Right cardiac atrium (tissue), 5 donors: Measurements from ENCODE around the gene ADGRD1. TPM values are rescaled to one million over a fixed set of nuclear protein-coding genes. Genes with fewer than 3 reads are reported as not detected.
A peak's percentile ranks its signal among the peaks of the same experiment; 100 is the strongest.

Experiments
- ATAC-seq, 2 donors: fragments of 200-7000 bp; cut with Tn5 transposase; one replicate each; pipeline versions ENCODE4 v1.8.0 to v1.9.1; 2020; ENCODE audit warnings: moderate library complexity in 2 of 2, mild to moderate bottlenecking in 1 of 2
- DNase-seq, 3 donors: peaks; one replicate each; pipeline ENCODE4 v3.0.0-alpha.2; 2020
- H3K27ac ChIP-seq: one replicate; pipeline ENCODE4 v1.5.1; 2013; ENCODE audit warnings: mild to moderate bottlenecking, low read length, control low read depth, moderate library complexity
- H3K27me3 ChIP-seq: one replicate; pipeline ENCODE4 v1.6.1; 2013; ENCODE audit not compliant: control insufficient read depth, insufficient read depth
- H3K4me1 ChIP-seq: one replicate; pipeline ENCODE4 v1.6.1; 2013; ENCODE audit warnings: low read length; ENCODE audit not compliant: control insufficient read depth, insufficient read depth
- H3K4me3 ChIP-seq: one replicate; pipeline ENCODE4 v1.5.1; 2013; ENCODE audit warnings: low read length, control low read depth
- H3K9me3 ChIP-seq: one replicate; pipeline ENCODE4 v1.6.1; 2013; ENCODE audit warnings: low read length; ENCODE audit not compliant: control insufficient read depth
- WGBS: extraction: QIAGEN DNeasy Blood & Tissue Kit; methylation state at CpG from one replicate; pipeline ENCODE4 v1.1.7; 2013; 5-methylcytosine and 5-hydroxymethylcytosine counted together
- intact Hi-C, 4 donors: fragments of 100-400 bp; cut with DNase I; formaldehyde crosslinking; loops; one replicate each; pipeline versions ENCODE4 v1.11.0 to v1.14.0; 2022 to 2023
- polyA plus RNA-seq: library from polyadenylated mRNA; stranded (reverse); fragments of 200-250 nt; gene quantifications from one replicate; pipeline ENCODE4 v1.2.3, GENCODE V29; 2013
- total RNA-seq, 4 donors: library from RNA; stranded (reverse); fragmentation: NEBNext Ultra II Directional; extraction: Animal tissue kit (Norgen Biotek cat#: 25700); gene quantifications; one replicate each; pipeline ENCODE4 v1.2.1, GENCODE V29; 2021
- donor health status: healthy with polysubstance abuse.
- donor health status: DM: no; HTN: yes; CAD: no.
- donor health status: DM: no; HTN: no; CAD: no.
- donor health status: DM: no; HTN: yes; CAD: no; lungs with severe emphysema.
- donor health status: DM: yes; HTN: yes; CAD: no.

Gene ADGRD1
- total and polyA plus RNA-seq, 5 donors, result 50.0 to 386 (median 234) TPM

DNA sequence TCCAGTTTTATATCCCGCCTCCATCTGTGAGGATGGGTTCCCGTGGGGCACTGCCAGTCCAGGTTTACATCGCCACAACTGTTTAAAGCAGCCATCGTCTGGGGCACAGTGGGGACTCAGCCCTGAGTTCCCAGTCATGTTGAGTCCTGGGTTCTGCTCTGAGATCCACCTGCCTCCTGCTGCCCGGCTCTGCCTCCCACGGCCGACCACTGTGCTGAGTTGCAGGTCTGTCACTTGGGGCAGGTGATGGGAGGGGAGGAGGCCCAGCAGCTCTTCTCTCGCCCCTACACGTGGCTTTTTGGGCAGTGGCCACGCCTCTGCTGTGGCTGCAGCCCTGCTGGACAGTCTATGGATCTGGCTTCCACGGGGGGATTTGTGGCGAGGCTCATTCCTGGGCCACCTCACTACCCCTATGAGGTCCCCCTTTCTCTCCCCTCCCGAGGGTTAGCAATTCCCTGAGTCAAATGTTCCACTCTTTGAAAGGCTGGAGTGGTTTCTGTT, 143.0 kb downstream of the ADGRD1 start:
- no peak overlapping the region for H3K27ac ChIP-seq
- DNase-seq, result peak in 1 of 3 donors; percentile 8

DNA sequence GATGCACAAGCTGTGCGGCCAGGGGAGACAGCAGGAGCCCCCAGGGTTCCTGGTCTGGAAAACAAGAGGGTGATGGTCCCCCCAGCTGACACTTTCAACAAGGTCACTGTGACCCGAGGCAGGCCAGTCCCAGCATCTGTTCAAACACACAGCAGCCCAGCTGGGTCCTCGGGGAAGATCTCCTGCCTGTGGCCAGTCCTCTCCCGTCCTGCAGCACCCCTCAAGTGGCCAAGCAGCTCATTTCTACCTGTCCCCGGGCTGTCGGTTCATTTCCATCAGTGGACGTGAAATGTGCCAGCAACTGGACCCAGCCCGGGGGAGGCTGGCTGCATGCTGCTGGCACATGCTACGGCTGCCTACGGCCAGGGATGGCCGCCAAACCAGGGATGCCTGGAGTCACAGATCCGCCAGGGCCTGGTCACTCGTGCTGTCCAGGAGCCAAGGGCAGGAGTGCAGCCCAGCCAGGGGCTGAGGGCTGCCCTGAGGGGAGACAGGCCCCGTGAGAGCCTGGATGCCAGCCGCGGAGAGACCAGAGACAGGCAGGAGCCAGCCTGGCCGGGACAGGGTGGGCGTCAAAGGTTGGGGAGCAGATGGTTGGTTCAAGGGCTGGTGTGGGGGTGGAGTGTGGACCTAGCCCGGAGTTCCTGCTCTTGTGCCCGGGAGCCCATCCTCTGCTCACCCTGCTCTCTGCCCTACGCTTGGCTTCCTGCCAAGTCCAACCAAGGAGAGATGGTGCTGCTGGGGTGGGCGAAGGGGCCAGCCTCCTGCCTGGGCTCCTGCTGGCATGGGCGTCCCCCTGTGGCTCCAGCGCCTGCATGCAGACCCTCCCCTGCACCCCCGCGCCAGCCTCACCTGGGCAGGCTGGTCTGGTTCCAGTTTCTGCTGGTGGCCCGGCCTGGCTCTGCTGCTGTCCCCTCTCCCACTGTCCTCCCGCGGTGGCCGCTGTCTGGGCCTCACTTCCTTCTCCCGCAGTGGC, 143.8 kb downstream of the ADGRD1 start:
- Histone ChIP-seq H3K27ac (no peak overlapping the region), H3K4me1 (no peaks in the 10 kb centered on the region), H3K9me3 (no peaks in the 10 kb centered on the region), H3K27me3 (no peaks in the 10 kb centered on the region), H3K4me3 (no peak overlapping the region)
- intact Hi-C loops, result no loop called here
- peak; percentile 27 to 75 (median 74) for DNase-seq
- peak; percentile 22 to 52 for ATAC-seq
- WGBS, result 60% methylated on average over 31 of the region's 31 CpGs

More for the DNA sequence above, 143.0 kb downstream of the ADGRD1 start:
- Histone ChIP-seq H3K4me1 (no peaks in the 10 kb centered on the region), H3K9me3 (no peaks in the 10 kb centered on the region), H3K4me3 (no peak overlapping the region), H3K27me3 (no peaks in the 10 kb centered on the region)
- ATAC-seq, result no peak
- 76% methylated on average over 13 of the region's 13 CpGs for WGBS
- intact Hi-C loops, result no loop called here

DNA sequence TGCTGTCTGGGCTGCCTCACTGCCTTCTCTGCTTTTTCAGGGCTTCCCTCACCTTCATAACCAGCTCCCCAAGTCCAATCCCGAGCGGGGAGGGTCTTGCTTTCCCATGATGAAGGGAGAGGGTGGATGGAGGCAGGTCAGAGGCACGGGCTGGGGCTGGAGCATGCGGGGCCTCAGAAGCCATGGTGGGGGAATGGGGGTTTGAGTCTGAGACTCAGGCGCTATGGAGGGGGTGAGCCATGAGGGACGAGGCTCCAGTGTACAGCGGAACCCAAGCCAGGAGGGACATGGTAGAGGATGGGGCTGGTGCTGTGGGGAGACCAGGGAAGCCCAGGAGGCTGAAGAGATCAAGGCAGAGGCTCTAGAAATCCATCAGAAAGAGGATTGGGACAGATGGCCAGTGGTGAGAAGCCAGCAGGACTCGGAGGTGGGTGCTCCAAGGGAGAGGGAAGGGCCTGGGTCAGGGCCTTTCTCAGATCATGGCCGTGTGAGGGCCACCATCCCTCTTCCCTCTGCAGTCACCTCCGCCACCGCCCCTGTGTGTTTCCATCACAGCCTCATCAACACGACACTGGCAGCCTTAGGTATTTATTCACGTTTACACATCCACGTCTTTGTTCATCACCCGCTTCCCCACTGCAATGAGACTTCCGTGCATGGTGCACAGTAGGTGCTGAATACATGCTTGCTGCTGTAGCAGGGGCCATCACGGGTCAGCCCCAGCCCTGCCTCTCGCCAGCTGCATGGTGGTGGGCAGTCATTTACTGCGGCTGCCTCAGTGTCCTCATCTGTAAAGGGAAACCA, 144.7 kb downstream of the ADGRD1 start:
- peak in 2 of 3 donors; percentile 6 to 39 for DNase-seq

DNA sequence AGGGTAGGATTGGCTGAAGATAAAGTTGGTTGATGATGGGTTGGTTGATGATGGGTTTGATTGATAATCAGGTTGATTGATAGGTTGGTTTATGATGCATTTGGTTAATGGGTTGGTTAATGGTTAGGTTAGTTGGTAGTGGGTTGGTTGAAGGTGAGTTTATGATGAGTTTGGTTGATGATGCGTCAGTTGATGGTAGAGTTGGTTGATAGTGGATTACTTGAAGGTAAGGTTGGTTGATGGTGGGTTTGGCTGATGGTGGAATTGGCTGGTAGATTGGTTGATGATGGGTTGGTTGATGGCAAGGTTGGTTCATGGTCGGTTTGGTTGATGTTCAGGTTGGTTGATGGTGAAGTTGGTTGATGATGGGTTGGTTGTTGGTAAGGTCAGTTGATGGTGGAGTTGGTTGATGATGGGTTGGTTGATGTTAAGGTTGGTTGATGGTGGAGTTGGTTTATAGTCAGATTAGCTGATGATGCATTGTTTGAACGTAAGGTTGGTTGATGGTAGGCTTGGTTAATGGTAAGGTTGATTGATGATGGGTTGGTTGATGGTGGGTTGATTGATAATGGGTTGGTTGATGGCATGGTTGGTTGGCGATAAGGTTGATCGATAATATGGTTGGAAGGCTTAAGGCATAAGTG, 146.4 kb downstream of the ADGRD1 start:
- Histone ChIP-seq H3K27ac (no peak overlapping the region), H3K9me3 (no peaks in the 10 kb centered on the region), H3K27me3 (no peaks in the 10 kb centered on the region), H3K4me1 (no peaks in the 10 kb centered on the region), H3K4me3 (no peak overlapping the region)
- intact Hi-C loops, result loop anchor here in 1 of 4 donors (10.0 kb wide), 2 partner anchors 355 to 905 kb away; no protein-coding TSS in a partner anchor
- no peak for DNase-seq
- no peak for ATAC-seq
- 96% methylated on average over 5 of the region's 5 CpGs for WGBS

More for the DNA sequence above, 144.7 kb downstream of the ADGRD1 start:
- Histone ChIP-seq H3K4me1 (no peaks in the 10 kb centered on the region), H3K27ac (no peak overlapping the region), H3K9me3 (no peaks in the 10 kb centered on the region), H3K4me3 (no peak overlapping the region), H3K27me3 (no peaks in the 10 kb centered on the region)
- WGBS, result 87% methylated on average over 19 of the region's 19 CpGs
- intact Hi-C loops, result no loop called here
- ATAC-seq, result no peak

DNA sequence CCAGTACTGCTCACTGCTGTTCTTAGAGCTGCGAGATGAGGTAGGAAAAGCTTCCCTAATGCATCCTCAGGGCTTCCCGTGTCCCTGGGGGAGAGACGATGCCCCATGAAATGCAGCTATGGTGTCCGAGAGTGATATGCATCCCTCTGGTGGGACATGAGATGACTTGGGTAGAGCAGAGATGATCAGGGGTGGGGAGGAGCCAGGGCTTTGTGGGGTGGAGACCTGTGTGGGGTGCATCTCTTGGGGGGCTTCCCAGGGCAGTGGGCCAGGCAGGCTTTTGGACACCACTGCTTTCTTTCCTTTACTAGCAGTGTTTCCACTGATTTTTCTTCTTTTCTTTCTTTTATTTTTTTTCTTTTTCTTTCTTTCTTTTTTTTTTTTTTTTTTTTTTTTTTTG, 147.3 kb downstream of the ADGRD1 start:
- Histone ChIP-seq H3K9me3 (no peaks in the 10 kb centered on the region), H3K4me1 (no peaks in the 10 kb centered on the region), H3K27me3 (no peaks in the 10 kb centered on the region), H3K27ac (no peak overlapping the region), H3K4me3 (no peak overlapping the region)
- peak in 2 of 3 donors; percentile 6 to 33 for DNase-seq
- WGBS, result 95% methylated on average over 4 of the region's 4 CpGs
- no peak for ATAC-seq
- intact Hi-C loops, result loop anchor here in 1 of 4 donors (10.0 kb wide), 2 partner anchors 354 to 904 kb away; no protein-coding TSS in a partner anchor

DNA sequence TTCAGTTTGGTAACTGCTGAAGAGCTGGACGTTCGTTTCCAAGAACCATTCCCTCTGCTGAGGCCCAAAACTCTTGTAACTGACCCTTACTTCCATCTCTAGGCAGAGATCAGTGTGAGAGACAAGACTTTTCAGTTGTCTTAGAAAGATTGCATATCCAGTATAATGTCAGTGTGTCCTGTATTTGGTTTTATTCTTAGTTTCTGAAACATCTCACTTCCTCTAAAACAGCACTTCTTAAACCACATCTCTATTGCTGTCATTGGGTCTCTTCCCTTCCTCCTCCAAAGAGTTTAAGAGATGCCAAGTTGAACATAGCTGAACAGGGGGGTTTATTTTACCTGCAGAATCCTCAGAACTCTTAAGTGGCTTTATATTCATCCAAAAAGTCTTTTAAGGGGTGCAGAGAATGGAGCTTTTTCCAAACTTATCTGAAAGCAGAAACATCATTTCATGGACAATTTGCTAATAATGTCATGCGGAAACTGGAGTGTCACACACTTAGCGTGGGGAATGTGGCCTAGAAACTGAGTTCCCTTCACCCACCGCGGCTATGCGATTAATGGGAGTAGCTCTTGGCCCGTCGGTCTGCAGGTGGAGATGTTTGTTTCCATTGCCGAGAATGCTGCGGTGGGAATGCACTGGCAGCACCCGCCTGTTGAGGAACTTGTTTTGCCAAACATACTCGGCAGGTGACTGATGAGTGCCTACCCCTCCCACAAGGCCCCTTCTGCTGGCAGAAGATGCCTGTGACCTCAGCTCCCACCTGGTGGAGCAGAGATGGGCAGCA, 148.2 kb downstream of the ADGRD1 start:
- DNase-seq (peak in 2 of 3 donors; percentile 10 to 24), ATAC-seq (no peak)
- Histone ChIP-seq H3K27me3 (no peaks in the 10 kb centered on the region), H3K4me3 (no peak overlapping the region), H3K27ac (no peak overlapping the region), H3K9me3 (no peaks in the 10 kb centered on the region), H3K4me1 (no peaks in the 10 kb centered on the region)
- intact Hi-C loops, result loop anchor here in 1 of 4 donors (10.0 kb wide), 2 partner anchors 353 to 903 kb away; no protein-coding TSS in a partner anchor
- WGBS, result 85% methylated on average over 13 of the region's 13 CpGs

DNA sequence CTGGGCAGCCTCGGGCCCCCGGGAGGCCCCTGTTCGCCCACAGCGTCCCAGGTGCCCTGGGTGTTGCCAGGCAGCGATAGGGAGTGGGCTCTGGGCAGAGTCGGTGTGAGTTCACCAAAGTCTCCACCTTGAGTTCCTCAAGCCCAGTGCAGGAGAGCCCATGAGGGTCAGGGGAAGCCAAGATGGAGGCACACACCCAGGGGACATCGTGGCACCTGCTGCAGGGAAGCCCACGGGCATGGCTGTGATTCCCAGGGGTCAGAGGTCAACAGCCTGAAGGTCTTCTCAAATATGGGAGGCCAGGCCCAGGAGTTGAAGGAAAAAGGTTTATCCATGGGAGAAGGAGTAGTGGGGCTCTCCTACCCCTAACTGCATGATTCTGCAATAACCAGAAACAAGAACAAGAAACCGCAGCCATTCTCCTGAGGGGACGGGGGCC, 148.8 kb downstream of the ADGRD1 start:
- ATAC-seq (no peak), DNase-seq (peak in 1 of 3 donors; percentile 45)
- Histone ChIP-seq H3K4me1 (no peaks in the 10 kb centered on the region), H3K4me3 (no peak overlapping the region), H3K9me3 (no peaks in the 10 kb centered on the region), H3K27ac (no peak overlapping the region), H3K27me3 (no peaks in the 10 kb centered on the region)
- WGBS, result 89% methylated on average over 10 of the region's 10 CpGs
- intact Hi-C loops, result loop anchor here in 1 of 4 donors (10.0 kb wide), 2 partner anchors 352 to 902 kb away; no protein-coding TSS in a partner anchor

DNA sequence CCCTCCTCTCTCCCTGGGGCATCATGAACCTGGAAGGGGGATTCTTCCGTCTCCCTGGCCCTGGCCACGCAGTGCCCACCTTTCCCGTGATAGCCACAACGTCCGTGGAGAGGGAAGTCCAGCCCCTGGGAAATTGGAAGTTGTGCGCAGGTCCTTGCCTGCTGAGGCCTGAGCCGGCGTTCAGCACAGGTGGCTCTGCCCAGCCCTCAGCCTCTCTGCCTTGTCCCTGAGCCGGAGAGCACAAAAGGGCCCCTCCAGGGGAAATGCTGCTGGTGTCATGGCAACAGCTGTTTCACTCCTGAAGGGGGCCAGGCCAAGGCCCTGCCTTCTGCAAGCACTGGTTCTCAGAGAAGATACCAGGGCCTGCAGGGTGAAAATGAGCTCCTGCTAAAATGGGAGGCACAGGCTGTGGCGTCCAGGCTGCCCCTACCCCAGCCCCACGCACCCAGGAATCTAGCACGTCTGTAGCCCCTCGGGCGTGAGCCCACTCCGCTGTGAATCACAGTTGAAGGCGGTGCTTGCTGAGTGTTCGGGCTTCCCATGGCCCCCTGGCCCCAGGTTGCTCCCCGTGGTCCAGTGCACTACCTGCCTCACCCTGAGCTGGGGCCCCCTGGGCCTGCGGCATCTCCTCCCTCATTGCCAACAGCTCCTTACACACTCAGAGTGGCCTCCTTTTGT, 149.4 kb downstream of the ADGRD1 start:
- Histone ChIP-seq H3K9me3 (no peaks in the 10 kb centered on the region), H3K4me1 (no peaks in the 10 kb centered on the region), H3K4me3 (no peak overlapping the region), H3K27ac (no peak overlapping the region), H3K27me3 (no peaks in the 10 kb centered on the region)
- intact Hi-C loops, result loop anchor here in 1 of 4 donors (10.0 kb wide), 2 partner anchors 352 to 902 kb away; no protein-coding TSS in a partner anchor
- ATAC-seq (no peak), DNase-seq (peak in 2 of 3 donors; percentile 14 to 38)
- WGBS, result 87% methylated on average over 19 of the region's 19 CpGs

DNA sequence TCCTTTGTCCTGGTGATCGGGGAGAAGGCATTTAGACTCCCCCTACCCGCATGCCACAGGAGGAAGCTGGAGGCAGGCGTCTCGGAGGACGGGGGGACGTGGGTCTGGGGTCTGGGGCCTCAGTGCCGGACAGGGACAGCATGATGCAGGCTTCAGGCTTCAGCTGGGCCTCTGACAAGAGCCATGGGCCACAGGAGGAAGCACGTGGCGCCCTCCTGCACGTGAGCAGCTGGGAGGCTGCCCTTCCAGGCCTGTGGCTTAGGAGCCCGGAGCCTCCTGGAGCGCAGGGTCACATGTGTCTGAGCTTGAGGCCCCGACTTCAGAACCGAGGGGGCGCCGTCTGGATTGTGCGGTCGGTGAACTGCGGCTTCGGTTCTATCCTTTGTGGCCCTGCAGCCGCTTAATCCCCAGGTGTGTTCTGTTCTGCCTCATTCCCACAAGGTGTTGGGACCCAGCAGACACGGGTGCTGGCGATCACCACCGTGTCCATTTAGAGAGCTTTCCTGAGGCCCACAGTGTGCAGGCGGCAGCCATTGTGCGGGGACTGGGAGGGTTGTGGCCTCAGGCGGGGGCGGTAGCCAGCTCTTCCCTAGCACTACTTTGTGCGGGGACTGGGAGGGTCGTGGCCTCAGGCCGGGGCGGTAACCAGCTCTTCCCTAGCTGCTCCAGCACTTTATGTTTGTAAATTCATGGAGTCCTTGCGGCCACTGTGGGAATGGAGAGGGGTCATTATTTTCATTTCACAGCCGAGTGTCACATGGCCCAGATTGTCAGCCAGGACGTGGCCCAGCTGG, 150.2 kb downstream of the ADGRD1 start:
- intact Hi-C loops, result loop anchor here in 1 of 4 donors (10.0 kb wide), 2 partner anchors 351 to 901 kb away; no protein-coding TSS in a partner anchor
- Histone ChIP-seq H3K27ac (no peak overlapping the region), H3K4me3 (no peak overlapping the region), H3K4me1 (no peaks in the 10 kb centered on the region), H3K27me3 (no peaks in the 10 kb centered on the region), H3K9me3 (no peaks in the 10 kb centered on the region)
- 83% methylated on average over 35 of the region's 35 CpGs for WGBS
- ATAC-seq (peak in 1 of 2 donors; percentile 8), DNase-seq (peak in 2 of 3 donors; percentile 13 to 67)
